Measurements from ENCODE around the gene SLC11A2.
A peak's percentile ranks its signal among the peaks of the same experiment; 100 is the strongest.
"Not testable (repeated sequence)": the region's sequence is repeated elsewhere in the genome, so short reads cannot be mapped to it uniquely, and the experiment has no call there.

The SLC11A2 gene

GRCh38 chr12:51014467-51014866 is 11.7 kb downstream of the SLC11A2 start:
- peaks cover 40% of the 10 kb centered on the region for H3K4me1 Mint-ChIP-seq (ENCODE audit: low read depth)
- not testable (repeated sequence) for H3K4me3 Mint-ChIP-seq; H3K27me3 Mint-ChIP-seq; H3K27ac Mint-ChIP-seq; H3K9me3 Mint-ChIP-seq; H3K36me3 Mint-ChIP-seq (ENCODE audit: low read depth)

GRCh38 chr12:51013441-51013840 is 12.7 kb downstream of the SLC11A2 start:
- H3K27ac Mint-ChIP-seq, result no peak overlapping the region
- peaks cover 6% of the 10 kb centered on the region for H3K36me3 Mint-ChIP-seq (ENCODE audit: low read depth)
- peaks cover 45% of the 10 kb centered on the region for H3K4me1 Mint-ChIP-seq (ENCODE audit: low read depth)
- no peaks in the 10 kb centered on the region for H3K9me3 Mint-ChIP-seq
- no peak overlapping the region for H3K4me3 Mint-ChIP-seq
- H3K27me3 Mint-ChIP-seq, result no peaks in the 10 kb centered on the region

GRCh38 chr12:51012570-51013236 is 13.5 kb downstream of the SLC11A2 start:
- H3K4me3 Mint-ChIP-seq, result no peak overlapping the region
- peaks cover 12% of the 10 kb centered on the region for H3K36me3 Mint-ChIP-seq (ENCODE audit: low read depth)
- peaks cover 43% of the 10 kb centered on the region for H3K4me1 Mint-ChIP-seq (ENCODE audit: low read depth)
- no peaks in the 10 kb centered on the region for H3K27me3 Mint-ChIP-seq
- no peaks in the 10 kb centered on the region for H3K9me3 Mint-ChIP-seq
- H3K27ac Mint-ChIP-seq, result peak overlapping the region; percentile 26

GRCh38 chr12:51011955-51012354 is 14.2 kb downstream of the SLC11A2 start:
- peak overlapping the region; percentile 26 for H3K27ac Mint-ChIP-seq
- no peaks in the 10 kb centered on the region for H3K27me3 Mint-ChIP-seq
- H3K9me3 Mint-ChIP-seq, result no peaks in the 10 kb centered on the region
- H3K4me1 Mint-ChIP-seq (ENCODE audit: low read depth), result peaks cover 42% of the 10 kb centered on the region
- peaks cover 14% of the 10 kb centered on the region for H3K36me3 Mint-ChIP-seq (ENCODE audit: low read depth)
- H3K4me3 Mint-ChIP-seq, result no peak overlapping the region

- Mint-ChIP-seq H3K9me3 (no peaks in the 10 kb centered on the region), H3K27me3 (no peaks in the 10 kb centered on the region), H3K27ac (peak overlapping the region; percentile 73), H3K36me3 (ENCODE audit: low read depth) (peaks cover 35% of the 10 kb centered on the region), H3K4me3 (peak overlapping the region; percentile 40), H3K4me1 (ENCODE audit: low read depth) (peaks cover 42% of the 10 kb centered on the region)
These were observed 17.1 kb downstream of the SLC11A2 start for GRCh38 chr12:51009056-51009440.

- Mint-ChIP-seq H3K9me3 (no peaks in the 10 kb centered on the region), H3K36me3 (ENCODE audit: low read depth) (peaks cover 39% of the 10 kb centered on the region), H3K4me1 (ENCODE audit: low read depth) (peaks cover 41% of the 10 kb centered on the region), H3K27me3 (no peaks in the 10 kb centered on the region), H3K4me3 (peak overlapping the region; percentile 40), H3K27ac (peak overlapping the region; percentile 73)
These were observed 17.7 kb downstream of the SLC11A2 start for GRCh38 chr12:51008329-51009055.

GRCh38 chr12:51005671-51006070 is 20.5 kb downstream of the SLC11A2 start:
- H3K4me3 Mint-ChIP-seq, result no peak overlapping the region
- H3K4me1 Mint-ChIP-seq (ENCODE audit: low read depth), result peaks cover 20% of the 10 kb centered on the region
- H3K27ac Mint-ChIP-seq, result peak overlapping the region; percentile 38
- peaks cover 52% of the 10 kb centered on the region for H3K36me3 Mint-ChIP-seq (ENCODE audit: low read depth)
- no peaks in the 10 kb centered on the region for H3K27me3 Mint-ChIP-seq
- no peaks in the 10 kb centered on the region for H3K9me3 Mint-ChIP-seq

GRCh38 chr12:51005030-51005429 is 21.2 kb downstream of the SLC11A2 start:
- H3K4me1 Mint-ChIP-seq (ENCODE audit: low read depth), result peaks cover 21% of the 10 kb centered on the region
- H3K36me3 Mint-ChIP-seq (ENCODE audit: low read depth), result peaks cover 59% of the 10 kb centered on the region
- no peak overlapping the region for H3K27ac Mint-ChIP-seq
- no peaks in the 10 kb centered on the region for H3K27me3 Mint-ChIP-seq
- no peaks in the 10 kb centered on the region for H3K9me3 Mint-ChIP-seq
- H3K4me3 Mint-ChIP-seq, result no peak overlapping the region

- H3K4me3 Mint-ChIP-seq, result no peak overlapping the region
- H3K27ac Mint-ChIP-seq, result no peak overlapping the region
- H3K9me3 Mint-ChIP-seq, result no peaks in the 10 kb centered on the region
- peaks cover 63% of the 10 kb centered on the region for H3K36me3 Mint-ChIP-seq (ENCODE audit: low read depth)
- peaks cover 21% of the 10 kb centered on the region for H3K4me1 Mint-ChIP-seq (ENCODE audit: low read depth)
- no peaks in the 10 kb centered on the region for H3K27me3 Mint-ChIP-seq
These were observed 21.7 kb downstream of the SLC11A2 start for GRCh38 chr12:51004504-51004903.

- Mint-ChIP-seq H3K27me3 (no peaks in the 10 kb centered on the region), H3K36me3 (ENCODE audit: low read depth) (peaks cover 62% of the 10 kb centered on the region), H3K27ac (no peak overlapping the region), H3K4me3 (no peak overlapping the region), H3K9me3 (no peaks in the 10 kb centered on the region), H3K4me1 (ENCODE audit: low read depth) (peaks cover 18% of the 10 kb centered on the region)
These were observed 24.4 kb downstream of the SLC11A2 start for GRCh38 chr12:51001799-51002198.

- peak overlapping the region; percentile 46 for H3K27ac Mint-ChIP-seq
- peaks cover 61% of the 10 kb centered on the region for H3K36me3 Mint-ChIP-seq (ENCODE audit: low read depth)
- H3K4me3 Mint-ChIP-seq, result no peak overlapping the region
- no peaks in the 10 kb centered on the region for H3K9me3 Mint-ChIP-seq
- no peaks in the 10 kb centered on the region for H3K27me3 Mint-ChIP-seq
- H3K4me1 Mint-ChIP-seq (ENCODE audit: low read depth), result peaks cover 18% of the 10 kb centered on the region
These were observed 25.9 kb downstream of the SLC11A2 start for GRCh38 chr12:51000245-51000644.

- Mint-ChIP-seq H3K4me3 (no peak overlapping the region), H3K4me1 (ENCODE audit: low read depth) (peaks cover 18% of the 10 kb centered on the region), H3K9me3 (no peaks in the 10 kb centered on the region), H3K27me3 (no peaks in the 10 kb centered on the region), H3K27ac (peak overlapping the region; percentile 61), H3K36me3 (ENCODE audit: low read depth) (peaks cover 63% of the 10 kb centered on the region)
These were observed 27.1 kb downstream of the SLC11A2 start for GRCh38 chr12:50999093-50999492.

GRCh38 chr12:50992819-50993218 is 33.4 kb downstream of the SLC11A2 start:
- Mint-ChIP-seq H3K36me3 (ENCODE audit: low read depth) (peaks cover 71% of the 10 kb centered on the region), H3K27me3 (no peaks in the 10 kb centered on the region), H3K27ac (no peak overlapping the region), H3K4me3 (no peak overlapping the region), H3K4me1 (ENCODE audit: low read depth) (peaks cover 8% of the 10 kb centered on the region), H3K9me3 (no peaks in the 10 kb centered on the region)

- Mint-ChIP-seq H3K4me3 (no peak overlapping the region), H3K27me3 (no peaks in the 10 kb centered on the region), H3K9me3 (no peaks in the 10 kb centered on the region), H3K27ac (peak overlapping the region; percentile 42), H3K4me1 (ENCODE audit: low read depth) (peaks cover 22% of the 10 kb centered on the region), H3K36me3 (ENCODE audit: low read depth) (peaks cover 76% of the 10 kb centered on the region)
These were observed 34.9 kb downstream of the SLC11A2 start for GRCh38 chr12:50991291-50991690.

GRCh38 chr12:50990791-50991190 is 35.4 kb downstream of the SLC11A2 start:
- Mint-ChIP-seq H3K4me3 (no peak overlapping the region), H3K4me1 (ENCODE audit: low read depth) (peaks cover 27% of the 10 kb centered on the region), H3K36me3 (ENCODE audit: low read depth) (peaks cover 78% of the 10 kb centered on the region), H3K27ac (peak overlapping the region; percentile 57), H3K9me3 (no peaks in the 10 kb centered on the region), H3K27me3 (no peaks in the 10 kb centered on the region)
